GM08714 (cell line): ENCODE measurements around the gene IL11.

Experiments
- H3K4me3 ChIP-seq: fragments of 200-500 bp; sonication (Bioruptor generic); 2 replicates; pipeline ENCODE4 v1.5.1; 2014; ENCODE audit warnings: mild to moderate bottlenecking, low read length, inconsistent platforms
- ZNF274 ChIP-seq: IDR thresholded peaks from 2 replicates; pipeline ENCODE4 v1.6.1; 2012; ENCODE audit warnings: mild to moderate bottlenecking, low read depth, low read length

Gene IL11

GRCh38 chr19:55400281-55401087, 30.2 kb upstream of the IL11 start:
- TF ChIP-seq ZNF274: no peak
- H3K4me3 ChIP-seq: no peak overlapping the region

- no peak overlapping the region for H3K4me3 ChIP-seq
- no peak for TF ChIP-seq ZNF274
These were observed 28.1 kb upstream of the IL11 start for GRCh38 chr19:55398200-55398925.

GRCh38 chr19:55392820-55393761, 22.8 kb upstream of the IL11 start:
- no peak for TF ChIP-seq ZNF274
- no peak overlapping the region for H3K4me3 ChIP-seq

- no peak overlapping the region for H3K4me3 ChIP-seq
- no peak for TF ChIP-seq ZNF274
These were observed 21.7 kb upstream of the IL11 start for GRCh38 chr19:55391702-55392615.

- no peak for TF ChIP-seq ZNF274
These were observed 21.0 kb upstream of the IL11 start for GRCh38 chr19:55391191-55391670.

GRCh38 chr19:55390461-55390880, 20.2 kb upstream of the IL11 start:
- no peak for TF ChIP-seq ZNF274
- H3K4me3 ChIP-seq: no peak overlapping the region

More at GRCh38 chr19:55391191-55391670, 21.0 kb upstream of the IL11 start:
- H3K4me3 ChIP-seq: no peak overlapping the region

GRCh38 chr19:55389386-55390317, 19.4 kb upstream of the IL11 start:
- TF ChIP-seq ZNF274: no peak
- no peak overlapping the region for H3K4me3 ChIP-seq

GRCh38 chr19:55387736-55388497, 17.7 kb upstream of the IL11 start:
- TF ChIP-seq ZNF274: no peak
- peak overlapping the region; percentile 91; the same call in 1 of the 2 replicates for H3K4me3 ChIP-seq

- TF ChIP-seq ZNF274: no peak
- H3K4me3 ChIP-seq: peak overlapping the region; percentile 91
These were observed 16.3 kb upstream of the IL11 start for GRCh38 chr19:55386493-55386971.

GRCh38 chr19:55385724-55386492, 15.6 kb upstream of the IL11 start, which contains the start of gene RPL28:
RPL28 (plus strand) TSS chr19:55385932; CDS start chr19:55386358, 426 bp downstream.
- TF ChIP-seq ZNF274: no peak
- H3K4me3 ChIP-seq: peak within 1 kb of the TSS; percentile 91
